ENCODE data around the gene SEC24A.
"Not testable (repeated sequence)": the region's sequence is repeated elsewhere in the genome, so short reads cannot be mapped to it uniquely, and the experiment has no call there.

Gene SEC24A

GRCh38 chr5:134648425-134649162 is at the start of gene SEC24A:
SEC24A (plus strand) TSS chr5:134648785; CDS start chr5:134649077, 292 bp downstream.
- DNase-seq (ENCODE audit: low spot score), result peak; percentile 83

- DNase-seq (ENCODE audit: low spot score), result not testable (repeated sequence)
Measured at GRCh38 chr5:134599820-134600219, 48.8 kb upstream of the SEC24A start.

- no peak for DNase-seq (ENCODE audit: low spot score)
Measured at GRCh38 chr5:134600600-134600999, 48.0 kb upstream of the SEC24A start.

DNA sequence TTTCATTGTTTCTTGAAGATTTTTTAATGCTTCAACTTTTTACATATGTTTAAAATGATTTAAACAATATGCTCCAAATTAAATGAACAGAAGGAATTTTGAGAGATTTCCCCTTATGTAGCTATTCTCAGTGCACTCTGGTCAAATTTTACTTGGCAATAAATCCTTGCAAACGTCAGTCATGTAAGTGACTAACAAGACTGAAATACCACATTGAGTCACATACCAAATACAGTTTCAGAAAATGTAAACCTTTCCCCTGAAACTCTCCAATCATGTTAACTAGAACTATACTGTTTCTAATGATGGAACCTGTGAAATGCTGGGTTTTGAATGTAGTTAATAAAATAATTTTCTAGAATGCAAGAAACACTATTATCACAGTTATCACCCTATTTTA is 45.5 kb upstream of the SEC24A start:
- no peak for DNase-seq (ENCODE audit: low spot score)

DNA sequence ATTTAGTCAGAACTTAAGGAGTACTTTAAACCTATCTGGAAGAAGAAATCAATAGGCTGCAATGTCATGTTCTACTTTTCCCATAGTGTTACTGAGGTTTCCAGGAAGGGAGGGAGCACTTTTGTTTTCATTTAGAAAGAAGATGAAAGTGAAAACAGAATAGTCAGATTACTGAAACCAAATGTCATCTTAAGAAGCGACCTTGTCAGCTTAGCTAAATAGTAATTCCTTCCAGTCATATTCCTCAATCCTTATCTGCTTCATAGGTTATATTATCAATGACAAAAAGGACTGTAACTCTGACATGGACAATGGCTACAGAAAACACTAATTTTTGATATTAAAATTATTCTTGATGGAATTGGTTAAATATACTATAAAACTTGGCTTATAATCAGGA is 43.7 kb upstream of the SEC24A start:
- no peak for DNase-seq (ENCODE audit: low spot score)

DNA sequence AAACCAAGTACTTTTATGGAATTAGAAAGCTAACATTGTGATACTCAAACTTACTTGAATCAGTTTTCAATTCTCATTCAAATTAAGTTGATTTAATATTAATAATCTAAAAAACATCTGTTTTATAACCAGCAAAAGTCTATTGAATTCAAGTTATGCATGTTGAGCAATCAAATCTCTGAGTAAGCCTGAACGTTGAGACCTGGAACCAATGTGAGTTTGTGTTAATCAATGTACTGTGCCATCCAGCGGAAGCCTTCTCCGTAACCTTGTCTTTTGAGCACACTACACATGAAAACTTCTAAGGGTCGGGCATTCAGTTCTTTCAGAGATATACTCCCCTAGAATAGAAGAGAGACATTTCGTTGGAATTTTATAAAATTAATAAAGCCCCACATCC is 41.9 kb upstream of the SEC24A start:
- DNase-seq (ENCODE audit: low spot score), result no peak

GRCh38 chr5:134608555-134608954 is 40.0 kb upstream of the SEC24A start:
- no peak for DNase-seq (ENCODE audit: low spot score)

- DNase-seq (ENCODE audit: low spot score), result no peak
Measured at GRCh38 chr5:134609232-134609851, 39.2 kb upstream of the SEC24A start.

DNA sequence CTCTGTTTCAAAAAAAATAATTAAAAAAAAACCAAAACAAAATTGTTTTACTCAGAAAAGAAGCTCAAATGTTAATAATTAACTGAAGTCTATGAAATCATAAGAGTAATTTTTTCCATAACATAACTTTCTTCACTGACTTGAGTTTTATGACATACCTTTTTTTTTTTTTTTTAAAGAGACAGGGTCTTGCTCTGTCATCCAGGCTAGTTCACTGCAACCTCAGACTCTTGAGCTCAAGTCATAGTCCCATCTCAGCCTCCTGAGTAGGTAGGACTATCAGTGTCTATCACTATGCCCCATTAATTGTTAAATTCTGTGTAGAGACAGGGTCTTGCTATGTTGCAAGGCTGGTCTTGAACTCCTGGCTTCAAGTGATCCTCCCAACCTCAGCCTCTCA is 37.9 kb upstream of the SEC24A start:
- no peak for DNase-seq (ENCODE audit: low spot score)

DNA sequence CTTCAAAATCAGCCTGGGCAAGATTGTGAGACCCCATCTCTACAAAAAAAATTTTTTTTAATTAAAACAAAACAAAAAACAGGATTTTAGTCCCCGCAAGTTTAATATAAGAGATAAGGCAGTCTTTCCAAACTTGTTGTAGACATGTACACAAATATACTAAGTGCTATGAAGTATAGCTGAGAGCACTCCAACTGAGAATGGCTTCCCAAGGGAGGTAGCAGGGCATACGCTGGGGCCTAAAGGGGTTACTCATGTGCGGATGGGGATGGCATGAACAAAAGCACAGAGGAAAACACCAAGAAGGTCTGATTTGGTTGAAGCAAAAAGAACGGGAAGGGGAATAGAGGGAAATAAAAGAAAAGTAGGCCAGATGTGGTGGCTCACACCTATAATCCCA is 37.1 kb upstream of the SEC24A start:
- DNase-seq (ENCODE audit: low spot score), result no peak

DNA sequence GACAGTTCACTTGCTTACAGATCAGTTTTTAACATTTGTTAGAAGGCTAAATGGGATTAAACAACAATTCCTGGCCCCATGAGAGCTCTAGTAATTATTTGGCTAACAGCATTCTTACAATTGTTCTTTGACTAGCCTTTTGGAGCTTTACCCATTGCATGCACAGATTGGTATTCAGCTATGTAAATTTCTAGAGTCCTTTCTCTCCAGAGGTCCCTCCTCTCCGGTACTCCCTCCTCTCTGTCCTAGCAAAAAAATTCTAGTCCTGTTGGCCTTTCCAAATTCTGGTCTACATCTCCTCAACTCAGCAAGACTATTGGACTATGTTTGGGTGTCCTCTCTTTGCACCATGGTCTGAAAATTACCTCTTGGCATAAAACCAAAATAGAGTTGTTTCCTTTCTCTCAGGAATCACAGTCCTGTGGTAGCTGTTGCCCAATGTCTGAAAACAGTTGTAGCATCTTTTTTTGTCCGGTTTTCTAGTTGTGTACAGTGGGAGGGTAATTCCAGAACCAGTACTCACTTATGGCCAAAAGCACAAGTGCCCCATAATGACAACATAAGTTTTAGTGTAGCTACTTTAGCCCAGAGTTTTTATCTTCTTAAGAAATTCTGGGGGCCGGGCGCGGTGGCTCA is 34.0 kb upstream of the SEC24A start:
- no peak for DNase-seq (ENCODE audit: low spot score)

GRCh38 chr5:134620634-134621033 is 28.0 kb upstream of the SEC24A start:
- no peak for DNase-seq (ENCODE audit: low spot score)

DNA sequence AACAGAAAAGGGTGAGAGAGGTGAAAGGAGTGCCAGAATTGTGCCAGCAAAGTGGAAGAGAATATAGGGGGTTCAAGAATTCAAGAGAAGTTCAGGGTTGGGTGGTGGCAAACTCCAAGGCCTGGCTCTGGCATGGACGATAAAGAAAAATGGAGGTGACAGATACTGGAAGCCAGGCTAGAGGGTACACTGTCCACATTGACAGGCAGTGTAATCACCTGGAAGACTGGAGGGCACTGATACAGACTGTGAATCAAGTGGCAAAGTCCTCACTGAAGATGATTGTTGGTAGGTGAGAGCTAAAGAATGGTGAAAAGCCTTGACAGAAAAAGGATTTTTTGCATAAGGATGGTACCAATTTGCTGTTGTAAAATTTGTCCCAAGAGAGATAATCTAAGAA is 23.0 kb upstream of the SEC24A start:
- no peak for DNase-seq (ENCODE audit: low spot score)

DNA sequence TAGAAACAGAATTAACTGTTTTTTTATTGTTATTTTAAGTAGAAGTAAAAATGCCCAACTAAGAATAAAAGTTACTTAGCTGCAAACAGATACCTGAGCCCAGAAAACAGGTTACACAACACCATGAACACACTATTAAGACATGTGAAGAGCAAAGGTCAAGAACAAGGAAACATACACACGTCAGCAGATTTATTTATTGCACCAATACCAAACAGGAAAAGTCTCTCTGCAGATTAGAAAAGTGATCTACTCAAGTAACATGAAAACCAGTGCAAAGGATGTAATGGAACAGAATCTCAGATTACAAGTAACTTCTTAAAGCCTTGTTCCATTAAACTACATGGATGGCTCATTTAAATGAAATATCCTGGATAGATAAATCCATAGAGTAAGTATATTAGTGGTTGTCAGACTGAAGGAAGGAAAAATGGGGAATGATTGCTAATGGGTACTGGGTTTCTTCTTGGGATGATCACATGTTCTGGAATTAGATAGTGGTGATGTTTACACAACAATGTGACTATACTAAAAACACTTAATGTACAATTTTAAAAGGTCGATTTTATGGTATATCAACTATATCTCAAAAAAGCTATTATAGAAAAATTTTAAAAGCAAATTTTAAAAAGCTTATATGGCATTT is 22.1 kb upstream of the SEC24A start:
- peak; percentile 41 for DNase-seq (ENCODE audit: low spot score)

DNA sequence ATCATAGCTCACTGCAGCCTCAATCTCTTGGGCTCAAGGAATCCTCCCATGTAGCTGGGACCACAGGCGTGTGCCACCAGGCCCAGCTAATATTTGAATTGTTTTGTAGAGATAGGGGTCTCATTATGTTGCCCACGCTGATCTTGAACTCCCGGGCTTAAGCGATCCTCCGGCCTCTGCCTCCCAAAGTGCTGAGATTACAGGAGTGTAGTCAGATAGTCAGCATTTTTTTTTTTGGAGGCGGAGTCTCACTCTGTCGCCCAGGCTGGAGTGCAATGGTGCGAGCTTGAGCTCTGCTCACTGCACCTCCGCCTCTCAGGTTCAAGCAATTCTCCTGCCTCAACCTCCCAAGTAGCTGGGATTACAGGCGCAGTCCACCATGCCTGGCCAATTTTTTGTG is 14.4 kb upstream of the SEC24A start:
- no peak for DNase-seq (ENCODE audit: low spot score)

- DNase-seq (ENCODE audit: low spot score), result not testable (repeated sequence)
Measured at GRCh38 chr5:134635366-134635765, 13.2 kb upstream of the SEC24A start.

GRCh38 chr5:134637116-134637721 is 11.4 kb upstream of the SEC24A start:
- DNase-seq (ENCODE audit: low spot score), result no peak

GRCh38 chr5:134638760-134639201 is 9.8 kb upstream of the SEC24A start:
- peak; percentile 51 for DNase-seq (ENCODE audit: low spot score)

DNA sequence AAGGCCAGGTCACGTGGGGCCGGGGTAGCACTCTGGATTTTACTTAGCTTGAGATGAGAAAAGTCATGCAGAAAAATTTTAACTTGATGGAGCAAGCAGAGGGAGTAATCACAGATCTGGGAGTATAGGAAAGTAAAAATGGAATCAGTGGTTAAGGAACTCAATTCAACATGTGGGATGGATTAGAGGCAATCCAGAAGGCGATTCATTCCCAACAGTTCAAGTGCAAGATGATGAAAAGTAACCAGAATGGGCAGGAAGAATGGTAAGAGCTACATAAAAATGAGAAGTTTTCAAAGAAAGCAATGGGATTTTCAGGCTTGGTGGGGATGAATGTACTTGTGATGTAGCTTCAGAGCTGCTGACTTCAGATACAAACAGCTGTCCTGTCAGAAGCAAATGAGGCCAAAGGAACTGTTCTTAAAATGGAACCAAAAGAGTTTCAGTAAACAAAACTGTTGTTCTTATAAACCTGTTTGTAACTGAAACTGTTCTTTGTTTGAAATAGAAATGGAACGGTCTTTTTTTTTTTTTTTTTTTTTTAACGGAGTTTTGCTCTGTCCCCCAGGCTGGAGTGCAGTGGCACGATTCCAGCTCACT is 5.6 kb upstream of the SEC24A start:
- no peak for DNase-seq (ENCODE audit: low spot score)

GRCh38 chr5:134647750-134648424 is 698 bp upstream of the SEC24A start:
- DNase-seq (ENCODE audit: low spot score), result no peak

DNA sequence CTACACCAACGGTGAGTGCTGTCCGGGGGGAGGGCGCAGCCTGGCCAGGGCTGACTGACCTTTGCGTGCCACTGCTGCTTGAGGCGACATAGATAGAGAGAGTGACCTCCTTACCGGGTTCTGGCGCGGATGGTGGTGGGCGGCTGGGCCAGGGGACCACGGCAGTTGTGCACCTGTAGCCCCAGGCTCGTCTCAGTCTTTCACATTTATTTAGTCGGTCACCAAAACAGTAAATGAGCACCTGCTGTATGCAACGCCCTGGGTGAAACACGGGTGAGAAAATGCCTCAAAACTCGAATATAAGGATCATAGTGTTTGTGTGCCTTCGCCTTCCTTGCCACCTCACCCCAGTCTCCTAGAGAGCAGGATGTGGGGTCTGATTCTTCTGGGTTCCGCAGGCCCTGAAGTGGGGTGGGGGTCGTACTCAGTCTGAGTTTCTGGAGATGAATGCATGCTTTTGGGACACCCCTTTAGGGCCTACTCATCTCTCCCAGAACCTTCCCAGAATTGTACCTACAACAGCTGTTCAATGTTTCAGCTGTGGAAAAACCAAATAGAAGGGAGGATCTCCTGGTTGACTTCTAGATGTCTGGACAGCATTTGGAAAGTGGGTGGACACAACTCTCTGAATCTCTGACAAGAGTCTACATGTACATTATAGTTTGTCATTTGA is 714 bp downstream of the SEC24A start:
- DNase-seq (ENCODE audit: low spot score), result no peak

Data from HuH-7.5 (cell line).